ENCODE data around the gene CPAMD8.

The CPAMD8 gene

DNA sequence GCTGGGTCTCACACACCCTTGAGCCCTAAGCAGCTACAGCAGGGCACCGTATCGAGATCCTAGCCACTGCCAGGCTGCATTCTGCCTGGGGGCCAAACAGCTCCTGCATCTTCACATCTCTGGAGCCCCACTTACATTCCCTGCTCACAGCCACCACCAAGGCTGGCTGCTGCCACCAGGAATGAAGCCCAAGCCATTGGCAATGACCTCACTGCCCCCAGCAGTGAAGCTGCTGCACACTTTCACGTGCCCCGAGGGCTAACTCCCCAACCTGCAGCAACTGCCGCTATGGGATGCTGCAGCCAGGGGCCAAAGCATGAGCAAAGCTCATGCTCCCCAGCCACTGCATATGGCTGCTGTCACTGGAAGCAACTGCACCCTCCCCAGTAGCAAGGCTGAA, 95.9 kb downstream of the CPAMD8 start:
- H3K4me3 ChIP-seq (ENCODE audit: low read depth, low read length): no peak overlapping the region
- TF ChIP-seq, protein P1, sequence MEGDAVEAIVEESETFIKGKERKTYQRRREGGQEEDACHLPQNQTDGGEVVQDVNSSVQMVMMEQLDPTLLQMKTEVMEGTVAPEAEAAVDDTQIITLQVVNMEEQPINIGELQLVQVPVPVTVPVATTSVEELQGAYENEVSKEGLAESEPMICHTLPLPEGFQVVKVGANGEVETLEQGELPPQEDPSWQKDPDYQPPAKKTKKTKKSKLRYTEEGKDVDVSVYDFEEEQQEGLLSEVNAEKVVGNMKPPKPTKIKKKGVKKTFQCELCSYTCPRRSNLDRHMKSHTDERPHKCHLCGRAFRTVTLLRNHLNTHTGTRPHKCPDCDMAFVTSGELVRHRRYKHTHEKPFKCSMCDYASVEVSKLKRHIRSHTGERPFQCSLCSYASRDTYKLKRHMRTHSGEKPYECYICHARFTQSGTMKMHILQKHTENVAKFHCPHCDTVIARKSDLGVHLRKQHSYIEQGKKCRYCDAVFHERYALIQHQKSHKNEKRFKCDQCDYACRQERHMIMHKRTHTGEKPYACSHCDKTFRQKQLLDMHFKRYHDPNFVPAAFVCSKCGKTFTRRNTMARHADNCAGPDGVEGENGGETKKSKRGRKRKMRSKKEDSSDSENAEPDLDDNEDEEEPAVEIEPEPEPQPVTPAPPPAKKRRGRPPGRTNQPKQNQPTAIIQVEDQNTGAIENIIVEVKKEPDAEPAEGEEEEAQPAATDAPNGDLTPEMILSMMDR (conservative IDR thresholded peaks at IDR 0.05; ENCODE audit: low read depth, low read length): no peak
- no peak for DNase-seq (ENCODE audit: low read depth)

DNA sequence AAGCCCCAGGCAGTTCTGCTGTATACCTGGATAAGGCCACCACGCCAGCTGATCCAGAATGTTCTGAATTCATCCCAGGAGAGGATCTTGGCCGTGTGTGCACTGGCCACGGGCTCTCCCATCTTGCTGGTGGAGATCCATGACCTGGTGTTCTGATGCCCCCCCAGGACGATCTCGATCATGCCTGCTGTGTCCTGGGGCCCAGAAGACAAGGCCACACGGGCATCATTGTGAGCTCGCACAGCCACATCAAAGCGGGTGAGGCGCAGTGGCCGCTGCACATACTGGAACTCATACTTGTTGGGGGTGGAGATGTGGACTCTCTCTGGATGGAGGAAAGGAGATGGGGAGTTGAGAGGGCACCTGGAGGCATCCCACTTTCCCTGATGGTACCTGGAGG, 97.7 kb downstream of the CPAMD8 start:
- H3K4me3 ChIP-seq (ENCODE audit: low read depth, low read length): no peak overlapping the region
- no peak for DNase-seq (ENCODE audit: low read depth)
- TF ChIP-seq, protein P1 (conservative IDR thresholded peaks at IDR 0.05; ENCODE audit: low read depth, low read length): no peak

DNA sequence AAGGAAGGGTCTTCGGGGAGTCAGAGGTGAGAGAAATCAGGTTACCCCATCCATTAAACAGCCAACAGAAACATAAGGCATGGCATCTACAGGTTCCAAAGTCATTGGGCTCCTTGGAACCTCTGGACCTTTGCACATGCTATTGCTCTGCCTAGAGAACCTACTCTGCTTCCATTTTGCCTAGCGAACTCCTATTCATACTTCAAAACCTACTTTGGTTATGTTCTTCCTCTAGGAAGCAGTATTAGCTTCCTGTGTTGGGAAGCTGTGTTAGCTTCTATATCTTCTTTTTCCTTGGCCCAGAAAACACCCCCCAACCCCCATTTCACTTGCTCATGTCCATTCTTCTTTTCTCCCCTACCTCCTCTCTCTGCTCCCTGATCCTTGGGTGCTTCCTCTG, 98.3 kb downstream of the CPAMD8 start:
- no peak for DNase-seq (ENCODE audit: low read depth)
- H3K4me3 ChIP-seq (ENCODE audit: low read depth, low read length): no peak overlapping the region
- TF ChIP-seq, protein P1 (conservative IDR thresholded peaks at IDR 0.05; ENCODE audit: low read depth, low read length): no peak

DNA sequence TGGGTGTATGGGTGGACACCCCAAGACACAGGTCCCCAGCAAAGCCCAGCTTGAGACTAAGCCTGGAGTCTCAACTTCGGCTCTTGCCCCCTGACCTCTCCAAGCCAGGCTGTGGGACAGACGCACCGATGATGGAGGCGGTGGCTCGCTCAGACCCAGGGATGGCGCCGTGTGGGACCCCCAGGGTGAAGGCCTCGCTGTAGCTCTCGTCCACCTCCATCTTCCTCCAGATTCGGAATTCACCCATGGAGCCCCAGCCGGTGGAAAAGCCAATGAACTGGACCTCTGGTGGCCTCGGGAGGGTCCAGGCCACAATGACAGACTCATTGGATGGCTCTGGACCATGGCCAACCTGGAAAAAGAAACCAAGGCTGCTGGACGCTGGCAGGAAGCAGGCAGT, 98.7 kb downstream of the CPAMD8 start:
- DNase-seq (ENCODE audit: low read depth): no peak
- H3K4me3 ChIP-seq (ENCODE audit: low read depth, low read length): no peak overlapping the region
- TF ChIP-seq, protein P1 (conservative IDR thresholded peaks at IDR 0.05; ENCODE audit: low read depth, low read length): no peak

DNA sequence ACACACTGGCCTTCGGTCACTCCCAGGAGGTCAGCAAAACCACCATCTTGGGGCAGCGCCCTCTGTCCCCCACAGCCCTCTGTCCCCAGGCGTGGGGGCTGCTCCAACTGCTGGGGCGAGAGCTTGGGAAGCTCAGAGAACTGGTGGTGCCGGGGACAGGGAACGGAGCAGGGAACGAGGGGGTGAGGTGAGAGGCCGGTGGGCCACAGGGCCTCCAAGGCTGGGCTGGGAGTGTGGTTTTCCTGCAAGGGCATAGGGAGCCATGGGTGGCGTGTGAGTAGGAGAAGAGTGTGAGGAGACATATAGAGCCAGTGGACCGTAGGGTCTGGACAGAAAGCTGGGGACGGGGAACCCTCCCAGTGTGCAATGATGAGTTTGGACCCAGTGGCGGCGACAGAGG, 103.7 kb downstream of the CPAMD8 start:
- no peak for DNase-seq (ENCODE audit: low read depth)
- TF ChIP-seq, protein P1 (conservative IDR thresholded peaks at IDR 0.05; ENCODE audit: low read depth, low read length): no peak
- no peak overlapping the region for H3K4me3 ChIP-seq (ENCODE audit: low read depth, low read length)

DNA sequence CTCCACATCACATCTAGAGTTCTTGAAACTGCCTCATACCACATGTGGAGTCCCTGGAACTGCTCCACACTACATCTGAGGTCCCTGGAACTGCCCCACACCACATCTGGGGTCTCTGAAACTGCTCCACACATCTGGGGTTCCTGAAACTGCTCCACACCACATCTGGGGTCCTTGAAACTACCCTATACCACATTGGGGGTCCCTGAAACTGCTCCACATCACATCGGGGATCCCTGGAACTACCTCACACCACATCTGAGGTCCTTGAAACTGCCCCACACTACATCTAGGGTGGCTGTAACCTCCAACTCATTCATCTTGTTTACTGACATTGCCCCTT, 104.0 kb downstream of the CPAMD8 start:
- H3K4me3 ChIP-seq (ENCODE audit: low read depth, low read length): no peak overlapping the region
- no peak for DNase-seq (ENCODE audit: low read depth)
- TF ChIP-seq, protein P1 (conservative IDR thresholded peaks at IDR 0.05; ENCODE audit: low read depth, low read length): no peak

DNA sequence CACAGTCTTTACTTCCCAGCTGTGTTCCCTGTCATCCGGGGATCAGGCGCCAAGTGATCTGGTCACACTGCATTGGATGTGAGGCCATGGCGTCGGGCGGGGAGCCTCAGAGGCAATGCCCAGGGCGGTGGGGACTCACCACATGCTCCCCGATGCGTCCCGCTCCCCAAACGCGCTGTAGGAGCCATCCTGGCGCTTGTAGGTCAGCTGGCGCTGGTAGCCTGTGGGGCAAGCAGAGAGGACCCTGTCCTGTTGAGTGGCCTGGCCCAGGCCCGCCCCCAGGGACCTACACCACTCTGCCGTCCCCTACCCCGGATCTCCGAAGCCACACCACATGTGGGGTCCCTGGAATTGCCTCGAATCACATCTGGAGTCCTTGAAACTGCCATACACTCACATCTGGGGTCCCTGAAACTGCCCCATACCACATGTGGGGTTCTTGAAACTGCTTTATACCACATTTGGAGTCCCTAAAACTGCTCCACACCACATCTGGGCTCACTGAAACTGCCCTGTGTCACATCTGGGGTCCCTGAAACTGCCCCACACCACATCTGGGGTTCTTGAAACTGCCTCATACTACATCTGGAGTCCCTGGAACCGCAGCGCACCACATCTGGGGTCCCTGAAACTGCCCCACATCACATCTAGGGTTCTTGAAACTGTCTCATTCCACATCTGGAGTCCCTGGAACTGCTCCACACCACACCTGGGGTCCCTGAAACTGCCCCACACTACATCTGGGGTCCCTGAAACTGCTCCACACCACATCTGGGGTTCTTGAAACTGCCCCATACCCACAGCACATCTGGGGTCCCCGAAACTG, 104.6 kb downstream of the CPAMD8 start:
- DNase-seq (ENCODE audit: low read depth): no peak
- H3K4me3 ChIP-seq (ENCODE audit: low read depth, low read length): no peak overlapping the region
- TF ChIP-seq, protein P1 (conservative IDR thresholded peaks at IDR 0.05; ENCODE audit: low read depth, low read length): no peak

Data from choroid plexus epithelial cell (primary cell).